SK-N-MC (cell line): ENCODE data around the gene UBE2E2.

Experiments
- EZH2 ChIP-seq: fragments of 200-600 bp; sonication (generic); IDR thresholded peaks from one replicate; pipeline ENCODE4 v1.6.1; 2017; ENCODE audit warnings: antibody characterized with exemption
- FOXP2 ChIP-seq: optimal IDR thresholded peaks from 2 replicates; pipeline ENCODE3; 2011; ENCODE audit warnings: mild to moderate bottlenecking, moderate library complexity; ENCODE audit not compliant: insufficient read depth; ENCODE audit errors: extremely low read length, control extremely low read depth
- POLR2AphosphoS5 ChIP-seq: IDR thresholded peaks from 2 replicates; pipeline ENCODE4 v1.6.1; 2012; ENCODE audit warnings: mild to moderate bottlenecking, low read depth, low read length, borderline replicate concordance

- TF ChIP-seq EZH2: no peak
- TF ChIP-seq POLR2AphosphoS5: no peak
- TF ChIP-seq FOXP2: no peak
Measured at GRCh38 chr3:23574822-23575315, 371.7 kb downstream of the UBE2E2 start.
